HFFc6 (cell line): ENCODE data around the gene CRADD. TPM values are rescaled to one million over a fixed set of nuclear protein-coding genes. Genes with fewer than 3 reads are reported as not detected.

Source experiments
- DNase-seq: peaks from one replicate; pipeline ENCODE4 v3.0.0-alpha.2; 2018
- H3K27ac Mint-ChIP-seq: 2 replicates; pipeline ENCODE4 v1.8.0; 2020; ENCODE audit warnings: mild to moderate bottlenecking, mixed read lengths
- H3K27me3 Mint-ChIP-seq: 2 replicates; pipeline ENCODE4 v1.8.0; 2021; ENCODE audit warnings: mild to moderate bottlenecking, moderate library complexity, mixed read lengths; ENCODE audit not compliant: insufficient read depth
- H3K36me3 Mint-ChIP-seq: 2 replicates; pipeline ENCODE4 v1.8.0; 2021; ENCODE audit warnings: low read depth, mixed read lengths
- H3K4me1 Mint-ChIP-seq: 2 replicates; pipeline ENCODE4 v1.8.0; 2020; ENCODE audit warnings: low read depth, mixed read lengths
- H3K4me3 Mint-ChIP-seq: 2 replicates; pipeline ENCODE4 v1.8.0; 2020; ENCODE audit warnings: mild to moderate bottlenecking, moderate library complexity, mixed read lengths
- H3K9me3 Mint-ChIP-seq: 2 replicates; pipeline ENCODE4 v1.8.0; 2020; ENCODE audit warnings: mild to moderate bottlenecking, mixed read lengths
- CTCF ChIP-seq: fragments of 200-600 bp; sonication (generic); IDR thresholded peaks from 2 replicates; pipeline ENCODE4 v1.5.0; 2021; ENCODE audit warnings: antibody characterized with exemption, mild to moderate bottlenecking
- total RNA-seq, 6 experiments: library from RNA; stranded (reverse); fragmentation: NEBNext Ultra II Directional; extraction: Animal tissue kit (Norgen Biotek cat#: 25700); gene quantifications; 2 replicates in 1 of 6; 3 replicates in 5 of 6; pipeline ENCODE4 v1.2.3, GENCODE V29; 2021

The CRADD gene
- total RNA-seq, 6 experiments from 2014 or later: 15.3 to 20.1 (median 17.9) TPM

- no peak for DNase-seq
- H3K36me3 Mint-ChIP-seq: peaks cover 8% of the 10 kb centered on the region
- TF ChIP-seq CTCF: no peak
- H3K27ac Mint-ChIP-seq: no peak overlapping the region
- H3K9me3 Mint-ChIP-seq: peaks cover 4% of the 10 kb centered on the region; the same call in 1 of the 2 replicates
- no peak overlapping the region for H3K4me3 Mint-ChIP-seq
- H3K4me1 Mint-ChIP-seq: peaks cover 20% of the 10 kb centered on the region
- no peaks in the 10 kb centered on the region for H3K27me3 Mint-ChIP-seq
Observed at GRCh38 chr12:93901739-93902138, 224.6 kb downstream of the CRADD start.

- DNase-seq: no peak
- peaks cover 8% of the 10 kb centered on the region for H3K36me3 Mint-ChIP-seq
- no peak for TF ChIP-seq CTCF
- no peaks in the 10 kb centered on the region for H3K27me3 Mint-ChIP-seq
- no peak overlapping the region for H3K4me3 Mint-ChIP-seq
- H3K27ac Mint-ChIP-seq: no peak overlapping the region
- H3K4me1 Mint-ChIP-seq: peaks cover 19% of the 10 kb centered on the region
- peaks cover 4% of the 10 kb centered on the region; the same call in 1 of the 2 replicates for H3K9me3 Mint-ChIP-seq
Observed at GRCh38 chr12:93902192-93902591, 225.0 kb downstream of the CRADD start.

GRCh38 chr12:93902736-93903562 lies 225.8 kb downstream of the CRADD start:
- no peak overlapping the region for H3K27ac Mint-ChIP-seq
- no peak overlapping the region for H3K4me3 Mint-ChIP-seq
- TF ChIP-seq CTCF: no peak
- H3K27me3 Mint-ChIP-seq: no peaks in the 10 kb centered on the region
- no peak for DNase-seq
- H3K36me3 Mint-ChIP-seq: peaks cover 8% of the 10 kb centered on the region
- peaks cover 4% of the 10 kb centered on the region; the same call in 1 of the 2 replicates for H3K9me3 Mint-ChIP-seq
- H3K4me1 Mint-ChIP-seq: peaks cover 15% of the 10 kb centered on the region

- Mint-ChIP-seq H3K9me3 (peaks cover 4% of the 10 kb centered on the region; the same call in 1 of the 2 replicates), H3K27ac (no peak overlapping the region), H3K27me3 (no peaks in the 10 kb centered on the region), H3K4me1 (peaks cover 18% of the 10 kb centered on the region), H3K36me3 (peaks cover 8% of the 10 kb centered on the region), H3K4me3 (no peak overlapping the region)
- TF ChIP-seq CTCF: no peak
- no peak for DNase-seq
Observed at GRCh38 chr12:93904124-93904523, 226.9 kb downstream of the CRADD start.

- H3K27ac Mint-ChIP-seq: no peak overlapping the region
- H3K9me3 Mint-ChIP-seq: no peaks in the 10 kb centered on the region
- TF ChIP-seq CTCF: no peak
- no peaks in the 10 kb centered on the region for H3K36me3 Mint-ChIP-seq
- H3K27me3 Mint-ChIP-seq: no peaks in the 10 kb centered on the region
- DNase-seq: no peak
- H3K4me1 Mint-ChIP-seq: peaks cover 43% of the 10 kb centered on the region
- H3K4me3 Mint-ChIP-seq: no peak overlapping the region
Observed at GRCh38 chr12:93908264-93908663, 231.1 kb downstream of the CRADD start.
